ENCODE measurements around the gene RNF126.
"Not testable (repeated sequence)": the region's sequence is repeated elsewhere in the genome, so short reads cannot be mapped to it uniquely, and the experiment has no call there.

RNF126 gene

GRCh38 chr19:662962-663681 lies at the start of gene RNF126:
Gene RNF126 (minus strand): TSS chr19:663214. CDS start chr19:663121, 93 bp downstream.
- peak; percentile 93 for DNase-seq

- DNase-seq = no peak
Measured at GRCh38 chr19:711254-711653, 48.2 kb upstream of the RNF126 start.

- DNase-seq = no peak
Measured at GRCh38 chr19:710767-711166, 47.8 kb upstream of the RNF126 start.

GRCh38 chr19:709965-710571 lies 47.1 kb upstream of the RNF126 start:
- DNase-seq = no peak

- DNase-seq = no peak
Measured at GRCh38 chr19:709196-709964, 46.4 kb upstream of the RNF126 start.

- DNase-seq = no peak
Measured at GRCh38 chr19:708154-709143, 45.4 kb upstream of the RNF126 start, which contains the start of gene PALM. Gene PALM (plus strand): TSS chr19:708935. CDS start chr19:709147, 212 bp downstream.

GRCh38 chr19:704447-704741 lies 41.4 kb upstream of the RNF126 start:
- no peak for DNase-seq

GRCh38 chr19:703651-704446 lies 40.8 kb upstream of the RNF126 start:
- DNase-seq = peak; percentile 67

GRCh38 chr19:703329-703650 lies 40.3 kb upstream of the RNF126 start:
- DNase-seq = no peak

GRCh38 chr19:702847-703246 lies 39.8 kb upstream of the RNF126 start:
- not testable (repeated sequence) for DNase-seq

- not testable (repeated sequence) for DNase-seq
Measured at GRCh38 chr19:699885-700284, 36.9 kb upstream of the RNF126 start.

- not testable (repeated sequence) for DNase-seq
Measured at GRCh38 chr19:698529-698928, 35.5 kb upstream of the RNF126 start.

GRCh38 chr19:695352-695949 lies 32.4 kb upstream of the RNF126 start, which contains the start of gene PRSS57:
Gene PRSS57 (minus strand): TSS chr19:695452. CDS start chr19:695430, 22 bp downstream.
- no peak for DNase-seq

- no peak for DNase-seq
Measured at GRCh38 chr19:694481-695351, 31.7 kb upstream of the RNF126 start.

- DNase-seq = no peak
Measured at GRCh38 chr19:690203-690602, 27.2 kb upstream of the RNF126 start.

- DNase-seq = no peak
Measured at GRCh38 chr19:688992-689391, 26.0 kb upstream of the RNF126 start.

- DNase-seq = no peak
Measured at GRCh38 chr19:688214-688613, 25.2 kb upstream of the RNF126 start.

- DNase-seq = no peak
Measured at GRCh38 chr19:687569-688166, 24.7 kb upstream of the RNF126 start.

- DNase-seq = no peak
Measured at GRCh38 chr19:686589-687297, 23.7 kb upstream of the RNF126 start.
